SK-N-SH (cell line): Measurements from ENCODE around the gene HPCA. TPM values are rescaled to one million over a fixed set of nuclear protein-coding genes. Genes with fewer than 3 reads are reported as not detected.

Source experiments
- CTCF ChIA-PET: fragments of 300-600, 350-600 bp; formaldehyde crosslinking; extraction: SDS; loops from one replicate; lab custom pipeline; 2021; lab: Yijun Ruan, JAX
- POLR2A ChIA-PET: fragments of 350-600 bp; sonication (Branson Sonifier 250); formaldehyde crosslinking; extraction: SDS; loops from one replicate; lab custom pipeline; 2020; ENCODE audit warnings: antibody characterized with exemption, inconsistent platforms; lab: Yijun Ruan, JAX
- DNase-seq: peaks from one replicate; pipeline ENCODE4 v3.0.0; 2012
- H2AFZ ChIP-seq: fragments of 200-600 bp; sonication (generic); 2 replicates; pipeline ENCODE4 v1.8.1; 2016; ENCODE audit warnings: antibody characterized with exemption, mild to moderate bottlenecking, low read depth
- H3F3A ChIP-seq: fragments of 200-600 bp; sonication (generic); replicated peaks from 2 replicates; pipeline ENCODE3; 2016; ENCODE audit warnings: antibody characterized with exemption, mild to moderate bottlenecking; ENCODE audit not compliant: insufficient read depth
- H3K27ac ChIP-seq, 2 experiments: fragments of 200-500 bp in 1 of 2; fragments of 200-600 bp in 1 of 2; sonication (Bioruptor generic) in 1 of 2; sonication (generic), shearing (Covaris generic) in 1 of 2; 2 replicates each; pipeline versions ENCODE4 v1.5.1 to v1.6.1; 2014 to 2016; ENCODE audit warnings: low read depth in 2 of 2, inconsistent platforms in 1 of 2, low read length in 1 of 2, mild to moderate bottlenecking in 1 of 2, mixed read lengths in 1 of 2
- H3K27me3 ChIP-seq: fragments of 200-600 bp; sonication (generic), shearing (Covaris generic); 2 replicates; pipeline ENCODE4 v1.6.1; 2016; ENCODE audit warnings: mixed run types; ENCODE audit not compliant: insufficient read depth
- H3K36me3 ChIP-seq, 2 experiments: fragments of 200-500 bp in 1 of 2; fragments of 200-600 bp in 1 of 2; sonication (Bioruptor generic) in 1 of 2; sonication (generic) in 1 of 2; replicated peaks in 1 of 2; 2 replicates each; pipeline versions ENCODE3 to v1.5.1; 2014 to 2016; ENCODE audit warnings: low read length in 1 of 2, mild to moderate bottlenecking in 1 of 2; ENCODE audit not compliant: insufficient read depth in 2 of 2, control insufficient read depth in 1 of 2
- H3K4me1 ChIP-seq, 2 experiments: fragments of 200-500 bp in 1 of 2; fragments of 200-600 bp in 1 of 2; sonication (Bioruptor generic) in 1 of 2; sonication (generic), shearing (Covaris generic) in 1 of 2; 2 replicates each; pipeline versions ENCODE4 v1.5.1 to v1.6.1; 2014 to 2016; ENCODE audit warnings: low read depth in 1 of 2, low read length in 1 of 2, mixed run types in 1 of 2; ENCODE audit not compliant: insufficient read depth in 2 of 2, control insufficient read depth in 1 of 2
- H3K4me2 ChIP-seq: fragments of 200-600 bp; sonication (generic), shearing (Covaris generic); 2 replicates; pipeline ENCODE4 v1.6.1; 2017; ENCODE audit warnings: mixed run types
- H3K4me3 ChIP-seq, 2 experiments: fragments of 200-500 bp in 1 of 2; fragments of 200-600 bp in 1 of 2; sonication (Bioruptor generic) in 1 of 2; sonication (generic), shearing (Covaris generic) in 1 of 2; 2 replicates each; pipeline versions ENCODE4 v1.5.1 to v1.8.1; 2014 to 2016; ENCODE audit warnings: low read depth in 2 of 2, inconsistent platforms in 1 of 2, low read length in 1 of 2, mild to moderate bottlenecking in 1 of 2, mixed read lengths in 1 of 2, moderate library complexity in 1 of 2
- H3K79me2 ChIP-seq: fragments of 200-600 bp; sonication (generic); 2 replicates; pipeline ENCODE4 v1.8.1; 2017; ENCODE audit warnings: mild to moderate bottlenecking; ENCODE audit not compliant: insufficient read depth
- H3K9ac ChIP-seq: fragments of 200-600 bp; sonication (generic); 2 replicates; pipeline ENCODE4 v1.6.1; 2017; ENCODE audit warnings: mixed run types
- H3K9me2 ChIP-seq: fragments of 200-600 bp; sonication (generic); 2 replicates; pipeline ENCODE4 v1.6.1; 2017; ENCODE audit warnings: mixed run types
- H3K9me3 ChIP-seq: fragments of 200-600 bp; sonication (generic); 2 replicates; pipeline ENCODE4 v1.6.1; 2017; ENCODE audit warnings: mixed run types, mild to moderate bottlenecking, moderate library complexity
- H4K20me1 ChIP-seq: fragments of 200-600 bp; sonication (generic); 2 replicates; pipeline ENCODE4 v1.6.1; 2017; ENCODE audit warnings: mild to moderate bottlenecking, mixed run types; ENCODE audit not compliant: insufficient read depth
- EP300 ChIP-seq, 2 experiments: IDR thresholded peaks; 2 replicates each; pipeline versions ENCODE4 v1.4.0 to v1.6.1; 2012; ENCODE audit warnings: borderline replicate concordance in 1 of 2, low read depth in 1 of 2, low read length in 1 of 2
- EZH2phosphoT487 ChIP-seq: fragments of 200-600 bp; sonication (generic); IDR thresholded peaks from 2 replicates; pipeline ENCODE4 v1.6.1; 2017; ENCODE audit warnings: low read depth, mixed run types, mild to moderate bottlenecking, antibody characterized with exemption, moderate library complexity, borderline replicate concordance
- FOXJ3 ChIP-seq: sonication (generic); formaldehyde crosslinking; IDR thresholded peaks from 2 replicates; pipeline ENCODE4 v1.5.1; 2020; ENCODE audit warnings: mild to moderate bottlenecking, missing genetic modification reagents
- FOXM1 ChIP-seq: IDR thresholded peaks from 2 replicates; pipeline ENCODE4 v1.4.0; 2012; ENCODE audit warnings: low read depth, mild to moderate bottlenecking
- GATA2 ChIP-seq: sonication (generic); formaldehyde crosslinking; IDR thresholded peaks from 2 replicates; pipeline ENCODE4 v1.5.0; 2020; ENCODE audit warnings: mild to moderate bottlenecking, missing genetic modification reagents
- MEF2A ChIP-seq: IDR thresholded peaks from 2 replicates; pipeline ENCODE4 v1.4.0; 2012; ENCODE audit warnings: low read depth, borderline replicate concordance
- MXI1 ChIP-seq: IDR thresholded peaks from 2 replicates; pipeline ENCODE4 v1.6.1; 2012; ENCODE audit warnings: mild to moderate bottlenecking, low read depth, low read length, improper control_type of control experiment
- POLR2AphosphoS5 ChIP-seq: IDR thresholded peaks from 2 replicates; pipeline ENCODE4 v1.6.1; 2012; ENCODE audit warnings: low read depth, low read length
- RAD21 ChIP-seq: IDR thresholded peaks from 2 replicates; pipeline ENCODE4 v1.6.1; 2012; ENCODE audit warnings: mild to moderate bottlenecking, low read length
- RCOR1 ChIP-seq: fragments of 150-350 bp; IDR thresholded peaks from 2 replicates; pipeline ENCODE4 v1.6.1; 2017; ENCODE audit warnings: antibody characterized with exemption, low read length
- RFX5 ChIP-seq: IDR thresholded peaks from 2 replicates; pipeline ENCODE4 v1.6.1; 2012; ENCODE audit warnings: mild to moderate bottlenecking, improper control_type of control experiment, low read length
- RXRA ChIP-seq: IDR thresholded peaks from 2 replicates; pipeline ENCODE4 v1.4.0; 2012; ENCODE audit warnings: low read depth, mild to moderate bottlenecking, borderline replicate concordance
- SIN3A ChIP-seq: IDR thresholded peaks from 2 replicates; pipeline ENCODE4 v1.6.1; 2012; ENCODE audit warnings: low read depth, mild to moderate bottlenecking, low read length, moderate library complexity, borderline replicate concordance
- SMC3 ChIP-seq: IDR thresholded peaks from 2 replicates; pipeline ENCODE4 v1.6.1; 2012; ENCODE audit warnings: low read depth, low read length, improper control_type of control experiment
- TAF1 ChIP-seq: IDR thresholded peaks from 2 replicates; pipeline ENCODE4 v1.6.1; 2012; ENCODE audit warnings: low read depth, mild to moderate bottlenecking, low read length, moderate library complexity, borderline replicate concordance
- WGBS: methylation state at CpG from one replicate; pipeline ENCODE4 v1.1.6; 2017; ENCODE audit warnings: low lambda C conversion rate; 5-methylcytosine and 5-hydroxymethylcytosine counted together
- polyA plus RNA-seq, 3 experiments: library from polyadenylated mRNA; depleted of rRNA; stranded (reverse); fragments of >200 nt; gene quantifications; 2 replicates each; pipeline ENCODE4 v1.2.3, GENCODE V29; 2012
- TF ChIP-seq, protein P1 (sequence below): IDR thresholded peaks from 2 replicates; pipeline ENCODE4 v1.6.1; 2012; ENCODE audit warnings: mild to moderate bottlenecking, low read depth, low read length, moderate library complexity
- TF ChIP-seq, protein P2 (sequence below): IDR thresholded peaks from 2 replicates; pipeline ENCODE4 v1.4.0; 2012; ENCODE audit warnings: low read depth, borderline replicate concordance
- TF ChIP-seq, protein P3 (sequence below): fragments of 150-350 bp; IDR thresholded peaks from 2 replicates; pipeline ENCODE4 v1.6.1; 2016; ENCODE audit warnings: mild to moderate bottlenecking, low read depth, low read length
- TF ChIP-seq, protein P4 (sequence below): IDR thresholded peaks from 2 replicates; pipeline ENCODE4; 2012
- TF ChIP-seq, protein P5 (sequence below): fragments of 200-600 bp; sonication (generic); IDR thresholded peaks from 2 replicates; pipeline ENCODE4 v1.6.1; 2017; ENCODE audit warnings: antibody characterized with exemption, mild to moderate bottlenecking, moderate library complexity
- TF ChIP-seq, protein P6 (sequence below): IDR thresholded peaks from 2 replicates; pipeline ENCODE4 v1.4.0; 2012; ENCODE audit warnings: low read depth, borderline replicate concordance

The HPCA gene
- polyA plus RNA-seq, 1 of the 3 experiments (the other 2 are of a cell fraction) = not detected

DNA sequence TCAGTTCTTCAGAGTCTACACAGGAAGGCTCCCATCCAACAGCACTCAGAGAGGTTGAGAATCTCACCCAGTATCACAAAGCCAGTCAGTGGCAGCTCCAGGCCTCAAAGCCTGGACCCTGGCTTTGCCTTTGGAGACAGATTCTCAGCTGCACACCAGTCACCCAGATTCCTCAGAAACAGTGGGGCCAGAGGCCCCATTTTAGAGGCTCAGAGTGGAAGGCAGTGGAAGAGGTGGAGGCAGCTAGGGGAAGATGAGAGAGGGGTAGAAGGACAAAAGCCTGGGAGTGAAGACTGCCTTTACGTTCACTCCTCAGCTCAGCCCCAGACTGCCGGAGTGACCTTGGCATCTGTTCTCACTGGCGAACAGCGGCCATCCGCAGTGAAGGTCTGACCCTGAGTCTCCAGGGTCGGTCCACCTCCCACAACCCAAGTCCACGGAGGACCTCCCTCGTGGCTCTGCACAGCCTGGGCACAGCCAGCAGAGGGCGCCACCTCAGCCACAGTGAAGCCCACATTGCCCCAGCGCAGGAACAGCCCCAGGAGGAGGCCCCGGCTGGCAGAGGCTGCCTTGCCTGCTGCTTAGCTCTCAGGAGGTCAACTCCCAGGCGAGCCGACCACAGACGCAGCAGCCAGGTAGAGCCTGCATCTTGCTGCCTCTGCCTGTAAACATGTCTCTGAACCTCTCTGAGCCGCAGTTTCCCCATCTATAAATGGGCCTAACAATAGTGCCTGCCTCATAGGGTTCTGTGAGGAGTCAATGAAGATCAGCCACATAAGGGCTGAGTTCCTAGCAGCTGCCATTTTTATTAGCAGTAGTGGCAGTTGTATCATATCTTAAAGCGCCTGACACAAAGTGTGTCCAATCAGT, 9.7 kb upstream of the HPCA start:
- H3K27me3 ChIP-seq = no peaks in the 10 kb centered on the region
- no peak overlapping the region for H3K9ac ChIP-seq
- no peaks in the 10 kb centered on the region for H3K79me2 ChIP-seq
- no peak overlapping the region for H3K4me2 ChIP-seq
- no peaks in the 10 kb centered on the region for H4K20me1 ChIP-seq
- peaks cover 0 to 21% of the 10 kb centered on the region in 2 experiments; a peak in 1 of 4 replicates for H3K4me1 ChIP-seq
- no peak overlapping the region; a peak in 1 of 4 replicates for H3K4me3 ChIP-seq
- no peaks in the 10 kb centered on the region for H3K36me3 ChIP-seq
- no peaks in the 10 kb centered on the region for H3K9me2 ChIP-seq
- ChIA-PET POLR2A (no interaction called here), CTCF (interaction anchor here (0.6 to 4.6 kb wide), 45 partner anchors 10 to 1807 kb away, joined by 3 to 44 read pairs (median 4); partner anchors contain the start of genes HPCA, RBBP4, S100PBP and YARS1)
- H3F3A ChIP-seq = peaks cover 4% of the 10 kb centered on the region
- no peak overlapping the region for H2AFZ ChIP-seq
- DNase-seq = peak; percentile 87
- H3K27ac ChIP-seq = no peak overlapping the region
- WGBS = 73% methylated on average over 10 of the region's 16 CpGs
- no peaks in the 10 kb centered on the region for H3K9me3 ChIP-seq
- TF ChIP-seq GATA2 (CRISPR knock-in tag) (no peak), RFX5 (no peak), MEF2A (no peak), RCOR1 (no peak), TAF1 (no peak), POLR2AphosphoS5 (no peak), RXRA (no peak), FOXJ3 (CRISPR knock-in tag) (no peak), EZH2phosphoT487 (no peak), SMC3 (peak; percentile 71), MXI1 (no peak), FOXM1 (no peak), RAD21 (peak; percentile 57), EP300 (IDR thresholded peaks at IDR 0.05; ENCODE audit: borderline replicate concordance in 1 of 2, low read depth in 1 of 2, low read length in 1 of 2) (no peak), SIN3A (no peak)
- TF ChIP-seq, protein P1, sequence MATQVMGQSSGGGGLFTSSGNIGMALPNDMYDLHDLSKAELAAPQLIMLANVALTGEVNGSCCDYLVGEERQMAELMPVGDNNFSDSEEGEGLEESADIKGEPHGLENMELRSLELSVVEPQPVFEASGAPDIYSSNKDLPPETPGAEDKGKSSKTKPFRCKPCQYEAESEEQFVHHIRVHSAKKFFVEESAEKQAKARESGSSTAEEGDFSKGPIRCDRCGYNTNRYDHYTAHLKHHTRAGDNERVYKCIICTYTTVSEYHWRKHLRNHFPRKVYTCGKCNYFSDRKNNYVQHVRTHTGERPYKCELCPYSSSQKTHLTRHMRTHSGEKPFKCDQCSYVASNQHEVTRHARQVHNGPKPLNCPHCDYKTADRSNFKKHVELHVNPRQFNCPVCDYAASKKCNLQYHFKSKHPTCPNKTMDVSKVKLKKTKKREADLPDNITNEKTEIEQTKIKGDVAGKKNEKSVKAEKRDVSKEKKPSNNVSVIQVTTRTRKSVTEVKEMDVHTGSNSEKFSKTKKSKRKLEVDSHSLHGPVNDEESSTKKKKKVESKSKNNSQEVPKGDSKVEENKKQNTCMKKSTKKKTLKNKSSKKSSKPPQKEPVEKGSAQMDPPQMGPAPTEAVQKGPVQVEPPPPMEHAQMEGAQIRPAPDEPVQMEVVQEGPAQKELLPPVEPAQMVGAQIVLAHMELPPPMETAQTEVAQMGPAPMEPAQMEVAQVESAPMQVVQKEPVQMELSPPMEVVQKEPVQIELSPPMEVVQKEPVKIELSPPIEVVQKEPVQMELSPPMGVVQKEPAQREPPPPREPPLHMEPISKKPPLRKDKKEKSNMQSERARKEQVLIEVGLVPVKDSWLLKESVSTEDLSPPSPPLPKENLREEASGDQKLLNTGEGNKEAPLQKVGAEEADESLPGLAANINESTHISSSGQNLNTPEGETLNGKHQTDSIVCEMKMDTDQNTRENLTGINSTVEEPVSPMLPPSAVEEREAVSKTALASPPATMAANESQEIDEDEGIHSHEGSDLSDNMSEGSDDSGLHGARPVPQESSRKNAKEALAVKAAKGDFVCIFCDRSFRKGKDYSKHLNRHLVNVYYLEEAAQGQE = no peak
- TF ChIP-seq, protein P2, sequence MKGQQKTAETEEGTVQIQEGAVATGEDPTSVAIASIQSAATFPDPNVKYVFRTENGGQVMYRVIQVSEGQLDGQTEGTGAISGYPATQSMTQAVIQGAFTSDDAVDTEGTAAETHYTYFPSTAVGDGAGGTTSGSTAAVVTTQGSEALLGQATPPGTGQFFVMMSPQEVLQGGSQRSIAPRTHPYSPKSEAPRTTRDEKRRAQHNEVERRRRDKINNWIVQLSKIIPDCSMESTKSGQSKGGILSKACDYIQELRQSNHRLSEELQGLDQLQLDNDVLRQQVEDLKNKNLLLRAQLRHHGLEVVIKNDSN = no peak
- TF ChIP-seq, protein P3, sequence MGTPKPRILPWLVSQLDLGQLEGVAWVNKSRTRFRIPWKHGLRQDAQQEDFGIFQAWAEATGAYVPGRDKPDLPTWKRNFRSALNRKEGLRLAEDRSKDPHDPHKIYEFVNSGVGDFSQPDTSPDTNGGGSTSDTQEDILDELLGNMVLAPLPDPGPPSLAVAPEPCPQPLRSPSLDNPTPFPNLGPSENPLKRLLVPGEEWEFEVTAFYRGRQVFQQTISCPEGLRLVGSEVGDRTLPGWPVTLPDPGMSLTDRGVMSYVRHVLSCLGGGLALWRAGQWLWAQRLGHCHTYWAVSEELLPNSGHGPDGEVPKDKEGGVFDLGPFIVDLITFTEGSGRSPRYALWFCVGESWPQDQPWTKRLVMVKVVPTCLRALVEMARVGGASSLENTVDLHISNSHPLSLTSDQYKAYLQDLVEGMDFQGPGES = no peak
- TF ChIP-seq, protein P4, sequence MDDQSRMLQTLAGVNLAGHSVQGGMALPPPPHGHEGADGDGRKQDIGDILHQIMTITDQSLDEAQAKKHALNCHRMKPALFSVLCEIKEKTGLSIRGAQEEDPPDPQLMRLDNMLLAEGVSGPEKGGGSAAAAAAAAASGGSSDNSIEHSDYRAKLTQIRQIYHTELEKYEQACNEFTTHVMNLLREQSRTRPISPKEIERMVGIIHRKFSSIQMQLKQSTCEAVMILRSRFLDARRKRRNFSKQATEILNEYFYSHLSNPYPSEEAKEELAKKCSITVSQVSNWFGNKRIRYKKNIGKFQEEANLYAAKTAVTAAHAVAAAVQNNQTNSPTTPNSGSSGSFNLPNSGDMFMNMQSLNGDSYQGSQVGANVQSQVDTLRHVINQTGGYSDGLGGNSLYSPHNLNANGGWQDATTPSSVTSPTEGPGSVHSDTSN = no peak
- TF ChIP-seq, protein P5, sequence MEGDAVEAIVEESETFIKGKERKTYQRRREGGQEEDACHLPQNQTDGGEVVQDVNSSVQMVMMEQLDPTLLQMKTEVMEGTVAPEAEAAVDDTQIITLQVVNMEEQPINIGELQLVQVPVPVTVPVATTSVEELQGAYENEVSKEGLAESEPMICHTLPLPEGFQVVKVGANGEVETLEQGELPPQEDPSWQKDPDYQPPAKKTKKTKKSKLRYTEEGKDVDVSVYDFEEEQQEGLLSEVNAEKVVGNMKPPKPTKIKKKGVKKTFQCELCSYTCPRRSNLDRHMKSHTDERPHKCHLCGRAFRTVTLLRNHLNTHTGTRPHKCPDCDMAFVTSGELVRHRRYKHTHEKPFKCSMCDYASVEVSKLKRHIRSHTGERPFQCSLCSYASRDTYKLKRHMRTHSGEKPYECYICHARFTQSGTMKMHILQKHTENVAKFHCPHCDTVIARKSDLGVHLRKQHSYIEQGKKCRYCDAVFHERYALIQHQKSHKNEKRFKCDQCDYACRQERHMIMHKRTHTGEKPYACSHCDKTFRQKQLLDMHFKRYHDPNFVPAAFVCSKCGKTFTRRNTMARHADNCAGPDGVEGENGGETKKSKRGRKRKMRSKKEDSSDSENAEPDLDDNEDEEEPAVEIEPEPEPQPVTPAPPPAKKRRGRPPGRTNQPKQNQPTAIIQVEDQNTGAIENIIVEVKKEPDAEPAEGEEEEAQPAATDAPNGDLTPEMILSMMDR = peak; percentile 82
- TF ChIP-seq, protein P6, sequence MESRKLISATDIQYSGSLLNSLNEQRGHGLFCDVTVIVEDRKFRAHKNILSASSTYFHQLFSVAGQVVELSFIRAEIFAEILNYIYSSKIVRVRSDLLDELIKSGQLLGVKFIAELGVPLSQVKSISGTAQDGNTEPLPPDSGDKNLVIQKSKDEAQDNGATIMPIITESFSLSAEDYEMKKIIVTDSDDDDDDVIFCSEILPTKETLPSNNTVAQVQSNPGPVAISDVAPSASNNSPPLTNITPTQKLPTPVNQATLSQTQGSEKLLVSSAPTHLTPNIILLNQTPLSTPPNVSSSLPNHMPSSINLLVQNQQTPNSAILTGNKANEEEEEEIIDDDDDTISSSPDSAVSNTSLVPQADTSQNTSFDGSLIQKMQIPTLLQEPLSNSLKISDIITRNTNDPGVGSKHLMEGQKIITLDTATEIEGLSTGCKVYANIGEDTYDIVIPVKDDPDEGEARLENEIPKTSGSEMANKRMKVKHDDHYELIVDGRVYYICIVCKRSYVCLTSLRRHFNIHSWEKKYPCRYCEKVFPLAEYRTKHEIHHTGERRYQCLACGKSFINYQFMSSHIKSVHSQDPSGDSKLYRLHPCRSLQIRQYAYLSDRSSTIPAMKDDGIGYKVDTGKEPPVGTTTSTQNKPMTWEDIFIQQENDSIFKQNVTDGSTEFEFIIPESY = no peak
